ENCODE results near the gene SRP68.

The SRP68 gene

GRCh38 chr17:76014100-76014924 lies 58.0 kb downstream of the SRP68 start:
- peak; percentile 98 for TF ChIP-seq CTCF (conservative IDR thresholded peaks at IDR 0.05; ENCODE audit: low read depth, low read length)
- H3K4me3 ChIP-seq (ENCODE audit: low read length) = no peak overlapping the region
- peak; percentile 15 for DNase-seq (ENCODE audit: low read depth)

GRCh38 chr17:76013377-76013932 lies 58.9 kb downstream of the SRP68 start:
- H3K4me3 ChIP-seq (ENCODE audit: low read length) = no peak overlapping the region
- no peak for TF ChIP-seq CTCF (conservative IDR thresholded peaks at IDR 0.05; ENCODE audit: low read depth, low read length)
- DNase-seq (ENCODE audit: low read depth) = no peak

- TF ChIP-seq CTCF (conservative IDR thresholded peaks at IDR 0.05; ENCODE audit: low read depth, low read length) = no peak
- no peak for DNase-seq (ENCODE audit: low read depth)
- no peak overlapping the region for H3K4me3 ChIP-seq (ENCODE audit: low read length)
Observed at GRCh38 chr17:76011951-76012350, 60.4 kb downstream of the SRP68 start.

GRCh38 chr17:76009969-76010661 lies 62.2 kb downstream of the SRP68 start:
- no peak for DNase-seq (ENCODE audit: low read depth)
- TF ChIP-seq CTCF (conservative IDR thresholded peaks at IDR 0.05; ENCODE audit: low read depth, low read length) = no peak

GRCh38 chr17:76009447-76009846 lies 62.9 kb downstream of the SRP68 start:
- H3K4me3 ChIP-seq (ENCODE audit: low read length) = no peak overlapping the region
- no peak for DNase-seq (ENCODE audit: low read depth)
- TF ChIP-seq CTCF (conservative IDR thresholded peaks at IDR 0.05; ENCODE audit: low read depth, low read length) = no peak

More at GRCh38 chr17:76009969-76010661, 62.2 kb downstream of the SRP68 start:
- H3K4me3 ChIP-seq (ENCODE audit: low read length) = no peak overlapping the region

GRCh38 chr17:76008630-76009425 lies 63.5 kb downstream of the SRP68 start:
- no peak for DNase-seq (ENCODE audit: low read depth)
- TF ChIP-seq CTCF (conservative IDR thresholded peaks at IDR 0.05; ENCODE audit: low read depth, low read length) = no peak
- H3K4me3 ChIP-seq (ENCODE audit: low read length) = no peak overlapping the region
